GM19099 (cell line): ENCODE results near the gene AP2S1.

Source experiments
- POLR2A ChIP-seq: IDR thresholded peaks from 3 replicates; pipeline ENCODE4 v1.6.1; 2011; ENCODE audit warnings: low read depth; ENCODE audit not compliant: insufficient read length; ENCODE audit errors: extremely low read depth

AP2S1 gene

DNA sequence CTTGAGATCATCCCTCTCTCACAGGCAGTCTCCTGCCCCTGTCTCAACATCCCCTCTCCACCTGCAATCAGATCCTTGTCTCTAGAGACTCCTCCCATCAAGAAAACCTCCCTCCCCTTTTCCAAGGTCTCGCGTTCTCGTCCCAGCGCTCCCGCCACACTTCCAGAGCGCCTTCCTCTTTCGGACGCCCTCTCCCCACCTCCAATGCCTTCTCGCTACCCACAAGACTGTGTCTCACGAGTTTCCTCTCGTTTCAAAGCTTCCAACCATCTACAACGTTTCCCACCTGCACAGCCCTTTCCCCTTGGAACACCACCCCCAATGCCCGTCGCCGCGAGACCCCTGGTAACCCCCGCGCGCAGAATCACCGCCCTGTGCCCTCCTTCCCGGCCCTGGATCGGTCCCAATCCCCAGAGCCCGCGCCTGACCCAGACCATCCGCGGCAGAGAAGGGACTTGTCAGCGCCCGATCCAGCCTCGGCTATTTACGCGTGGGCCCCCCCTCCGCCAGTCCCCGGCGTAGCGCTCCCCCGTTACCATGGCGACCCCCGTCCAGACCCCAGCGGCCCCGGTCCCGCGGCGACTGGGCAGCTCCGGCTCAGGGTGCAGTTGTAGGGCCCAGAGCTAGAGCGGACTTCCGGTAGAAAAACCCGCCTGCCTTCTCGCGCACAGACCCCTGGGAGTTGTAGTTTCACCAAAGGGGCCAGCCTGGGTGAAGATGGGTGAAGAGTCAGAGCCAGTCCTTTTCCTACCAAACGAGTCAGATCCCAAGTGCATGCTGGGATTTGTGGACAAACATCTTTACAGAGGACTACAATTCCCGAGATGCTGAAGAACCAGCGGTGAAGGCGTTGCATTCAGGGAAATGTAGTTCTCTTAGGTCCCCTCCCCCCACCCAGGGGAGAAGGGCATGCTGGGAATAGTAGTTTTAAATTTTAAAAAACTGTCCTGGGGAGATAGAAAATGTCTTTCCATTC is at the start of gene AP2S1:
Gene AP2S1, minus strand, starts transcription at position 619 of the 976 bp plus-strand sequence. Its CDS starts 80 bp downstream, at position 539.
- peak; percentile 84 for TF ChIP-seq POLR2A

- no peak for TF ChIP-seq POLR2A
These were observed 49.7 kb upstream of the AP2S1 start for GRCh38 chr19:46900341-46900740.

DNA sequence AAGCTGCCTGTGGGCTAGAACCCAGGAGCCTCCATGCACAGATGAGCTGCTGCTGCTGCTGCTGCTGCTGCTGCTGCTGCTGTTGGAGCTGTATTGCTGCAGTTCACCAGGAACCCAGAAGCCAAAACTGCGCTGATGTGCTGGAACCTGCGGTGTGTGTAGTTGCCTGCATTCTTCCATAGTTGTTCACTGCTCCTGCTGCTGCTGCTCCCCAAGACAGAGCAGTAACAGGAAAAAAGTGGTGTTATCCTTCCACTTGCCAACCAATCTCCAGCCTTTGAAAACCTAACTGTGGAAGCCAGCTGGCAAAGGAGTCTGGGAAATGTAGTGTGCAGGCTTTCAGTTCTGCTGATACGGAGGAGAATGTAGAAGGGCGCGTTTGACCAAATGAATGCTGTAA is 48.1 kb upstream of the AP2S1 start:
- no peak for TF ChIP-seq POLR2A

GRCh38 chr19:46896076-46896794 is 45.6 kb upstream of the AP2S1 start:
- TF ChIP-seq POLR2A = no peak

DNA sequence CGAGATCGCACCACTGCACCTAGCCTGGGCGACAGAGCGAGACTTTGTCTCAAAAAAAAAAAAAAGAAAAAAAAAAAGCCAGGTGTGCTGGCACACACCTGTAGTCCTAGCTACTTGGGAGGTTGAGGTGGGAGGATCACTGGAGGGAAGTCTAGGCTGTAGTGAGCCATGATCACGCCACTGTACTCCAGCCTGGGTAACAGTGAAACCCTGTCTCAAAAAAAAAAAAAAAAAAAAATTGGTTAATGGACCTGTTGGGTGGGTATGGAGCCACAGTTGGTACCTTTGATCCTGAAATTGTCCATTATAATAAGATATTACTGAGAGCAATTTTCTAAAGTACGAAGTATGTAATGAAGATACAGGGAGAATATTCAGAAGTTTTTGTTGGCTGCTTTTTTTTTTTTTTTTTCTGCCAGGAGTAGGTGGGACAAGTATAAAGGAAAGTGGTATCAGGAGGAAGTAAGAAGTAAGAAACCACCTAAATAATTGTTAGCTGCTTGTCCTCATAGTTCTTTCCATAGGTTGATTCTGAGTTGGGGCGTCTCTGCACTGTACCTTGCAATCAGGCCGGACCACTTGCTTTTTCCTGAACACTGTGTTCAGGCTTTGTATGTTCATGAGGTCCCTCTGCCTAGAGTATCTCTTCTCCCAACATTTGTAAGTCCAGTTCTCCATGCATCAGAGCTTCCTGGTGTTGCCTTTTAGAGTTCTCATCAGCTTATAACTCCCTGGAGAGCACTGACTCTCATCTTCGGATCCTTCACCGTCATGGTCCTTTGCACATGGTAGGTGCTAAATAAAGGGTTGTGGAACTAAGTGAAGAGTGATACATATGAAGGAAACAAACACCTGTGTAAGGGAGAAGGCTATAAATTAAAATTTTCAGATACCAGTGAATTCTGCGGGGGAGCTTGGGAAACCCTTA is 41.9 kb upstream of the AP2S1 start:
- no peak for TF ChIP-seq POLR2A

- TF ChIP-seq POLR2A = no peak
These were observed 40.0 kb upstream of the AP2S1 start for GRCh38 chr19:46890423-46891170.

DNA sequence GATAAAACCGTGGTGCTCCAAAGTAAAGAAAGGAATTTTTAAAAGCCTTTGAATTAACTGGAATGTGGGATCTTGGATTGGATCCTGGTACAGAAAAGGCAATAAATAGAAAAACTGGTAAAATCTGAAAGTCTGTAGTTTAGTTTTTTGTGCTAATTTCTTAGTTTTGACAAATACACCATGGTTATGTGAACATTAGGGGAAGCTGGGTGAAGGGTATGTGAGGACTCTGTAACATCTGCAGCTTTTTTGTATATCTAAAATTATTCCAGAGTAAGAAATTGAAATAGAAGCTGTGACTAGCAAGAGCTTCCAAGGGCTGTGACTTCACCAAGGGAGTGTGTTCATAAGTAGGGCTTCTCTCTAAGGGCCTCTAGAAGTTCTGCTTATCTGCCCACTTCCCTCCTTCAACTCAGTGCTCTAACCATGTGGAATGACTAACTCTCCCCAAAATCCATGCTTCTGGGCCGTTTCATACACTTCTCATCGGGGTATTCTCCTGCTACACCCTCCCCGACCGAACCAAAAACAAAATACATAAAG is 36.7 kb upstream of the AP2S1 start:
- TF ChIP-seq POLR2A = no peak

GRCh38 chr19:46886546-46887239 is 36.0 kb upstream of the AP2S1 start:
- no peak for TF ChIP-seq POLR2A

- TF ChIP-seq POLR2A = no peak
These were observed 34.8 kb upstream of the AP2S1 start for GRCh38 chr19:46885411-46885810.

DNA sequence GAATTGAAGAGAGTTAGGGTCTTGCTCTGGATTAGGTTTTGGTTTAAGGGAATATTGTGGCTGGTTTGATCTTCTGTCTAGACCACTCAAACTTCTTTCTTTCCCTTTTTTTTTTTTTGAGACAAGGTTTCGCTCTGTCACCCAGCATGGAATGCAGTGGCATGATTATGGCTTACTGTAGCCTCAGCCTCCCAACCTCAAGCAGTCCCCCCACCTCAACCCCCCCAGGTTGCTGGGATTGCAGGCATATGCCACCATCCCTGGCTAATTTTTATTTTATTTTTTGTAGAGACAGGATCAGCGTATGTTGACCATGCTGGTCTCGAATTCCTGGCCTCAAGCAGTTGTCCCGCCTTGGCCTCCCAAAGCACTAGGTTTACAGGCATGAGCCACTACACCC is 31.4 kb upstream of the AP2S1 start:
- no peak for TF ChIP-seq POLR2A

DNA sequence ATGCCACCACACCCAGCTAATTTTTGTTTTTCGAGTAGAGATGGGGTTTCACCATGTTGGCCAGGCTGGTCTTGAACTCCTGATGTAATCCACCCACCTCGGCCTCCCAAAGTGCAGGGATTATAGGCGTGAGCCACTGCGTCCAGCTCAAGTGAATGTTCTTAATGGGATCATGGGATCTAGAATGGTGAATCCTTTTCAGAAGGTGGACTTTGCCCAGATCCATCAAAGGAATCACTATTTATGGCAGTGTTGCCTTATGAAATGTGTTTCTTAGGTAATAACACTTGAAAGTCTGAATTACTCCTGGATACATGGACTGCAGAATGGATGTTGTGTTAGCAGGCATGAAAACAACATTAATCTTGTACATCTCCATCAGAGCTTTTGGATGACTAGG is 30.4 kb upstream of the AP2S1 start:
- no peak for TF ChIP-seq POLR2A

DNA sequence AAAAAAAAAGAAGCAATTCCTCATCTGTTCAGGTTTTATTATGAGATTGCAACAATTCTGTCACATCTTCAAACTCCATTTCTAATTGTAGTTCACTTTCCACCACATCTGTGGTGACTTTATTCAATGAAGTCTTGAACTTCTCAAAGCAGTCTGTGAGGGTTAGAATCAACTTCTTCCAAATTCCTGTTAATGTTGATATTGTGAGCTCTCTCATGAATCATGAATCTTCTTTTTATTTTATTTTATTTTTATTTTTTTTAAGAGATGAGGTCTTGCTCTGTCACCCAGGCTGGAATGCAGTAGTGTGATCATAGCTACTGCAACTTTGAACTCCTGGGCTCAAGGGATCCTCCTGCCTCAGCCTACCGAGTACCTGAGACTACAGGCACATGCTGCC is 29.8 kb upstream of the AP2S1 start:
- no peak for TF ChIP-seq POLR2A

- TF ChIP-seq POLR2A = no peak
These were observed 28.1 kb upstream of the AP2S1 start for GRCh38 chr19:46878613-46879375.

GRCh38 chr19:46875657-46876056 is 25.0 kb upstream of the AP2S1 start:
- TF ChIP-seq POLR2A = no peak
